ENCODE data around the gene ARRDC3. TPM values are rescaled to one million over a fixed set of nuclear protein-coding genes. Genes with fewer than 3 reads are reported as not detected.

The ARRDC3 gene
- total RNA-seq, 1 donor from 2014 or later, result 90.5 TPM

DNA sequence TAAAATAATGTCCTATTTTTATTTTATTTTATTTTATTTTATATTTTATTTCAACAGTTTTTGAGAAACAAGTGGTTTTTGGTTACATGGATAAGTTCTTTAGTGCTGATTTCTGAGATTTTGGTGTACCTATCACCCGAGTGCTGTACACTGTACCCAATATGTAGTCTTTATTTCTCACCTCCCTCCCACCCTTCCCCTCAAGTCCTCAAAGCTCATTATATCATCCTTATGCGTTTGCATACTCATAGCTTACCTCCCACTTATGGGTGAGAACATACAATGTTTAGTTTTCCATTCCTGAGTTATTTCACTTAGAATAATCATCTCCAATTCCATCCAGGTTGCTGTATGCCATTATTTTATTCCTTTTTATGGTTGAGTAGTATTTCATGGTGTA lies 63.5 kb downstream of the ARRDC3 start:
- intact Hi-C loops (cut with DNase I), result no loop called here
- Histone ChIP-seq H3K4me1 (peaks cover 4% of the 10 kb centered on the region), H3K9me3 (no peaks in the 10 kb centered on the region), H3K4me3 (no peak overlapping the region), H3K36me3 (no peaks in the 10 kb centered on the region), H3K27ac (no peak overlapping the region), H3K27me3 (ENCODE audit: low read depth) (no peaks in the 10 kb centered on the region)
- ATAC-seq, result no peak
- no peak for DNase-seq
- TF ChIP-seq, protein P1, sequence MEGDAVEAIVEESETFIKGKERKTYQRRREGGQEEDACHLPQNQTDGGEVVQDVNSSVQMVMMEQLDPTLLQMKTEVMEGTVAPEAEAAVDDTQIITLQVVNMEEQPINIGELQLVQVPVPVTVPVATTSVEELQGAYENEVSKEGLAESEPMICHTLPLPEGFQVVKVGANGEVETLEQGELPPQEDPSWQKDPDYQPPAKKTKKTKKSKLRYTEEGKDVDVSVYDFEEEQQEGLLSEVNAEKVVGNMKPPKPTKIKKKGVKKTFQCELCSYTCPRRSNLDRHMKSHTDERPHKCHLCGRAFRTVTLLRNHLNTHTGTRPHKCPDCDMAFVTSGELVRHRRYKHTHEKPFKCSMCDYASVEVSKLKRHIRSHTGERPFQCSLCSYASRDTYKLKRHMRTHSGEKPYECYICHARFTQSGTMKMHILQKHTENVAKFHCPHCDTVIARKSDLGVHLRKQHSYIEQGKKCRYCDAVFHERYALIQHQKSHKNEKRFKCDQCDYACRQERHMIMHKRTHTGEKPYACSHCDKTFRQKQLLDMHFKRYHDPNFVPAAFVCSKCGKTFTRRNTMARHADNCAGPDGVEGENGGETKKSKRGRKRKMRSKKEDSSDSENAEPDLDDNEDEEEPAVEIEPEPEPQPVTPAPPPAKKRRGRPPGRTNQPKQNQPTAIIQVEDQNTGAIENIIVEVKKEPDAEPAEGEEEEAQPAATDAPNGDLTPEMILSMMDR (IDR thresholded peaks at IDR 0.05), result no peak

DNA sequence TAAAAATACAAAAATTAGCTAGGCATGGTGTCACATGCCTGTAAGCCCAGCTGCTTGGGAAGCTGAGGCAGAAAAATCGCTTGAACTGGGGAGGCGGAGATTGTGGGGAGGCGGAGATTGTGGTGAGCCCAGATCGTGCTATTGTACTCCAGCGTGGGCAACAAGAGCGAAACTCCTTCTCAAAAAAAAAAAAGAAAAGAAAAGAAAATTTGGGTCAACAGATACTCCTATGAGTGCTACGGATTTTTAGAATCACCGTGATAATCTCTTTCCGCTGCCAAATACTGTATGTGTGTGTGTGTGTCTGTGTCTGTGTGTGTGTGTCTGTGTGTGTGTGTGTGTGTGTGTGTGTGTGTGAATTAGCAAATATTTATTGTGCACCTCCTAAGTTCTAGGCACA lies 64.4 kb downstream of the ARRDC3 start:
- H3K4me1 ChIP-seq, result peaks cover 14% of the 10 kb centered on the region
- H3K27ac ChIP-seq, result no peak overlapping the region
- H3K36me3 ChIP-seq, result no peaks in the 10 kb centered on the region
- TF ChIP-seq, protein P1 (IDR thresholded peaks at IDR 0.05), result no peak
- peak; percentile 14 for DNase-seq
- intact Hi-C loops (cut with DNase I), result no loop called here
- no peak overlapping the region for H3K4me3 ChIP-seq
- ATAC-seq, result no peak
- no peaks in the 10 kb centered on the region for H3K27me3 ChIP-seq (ENCODE audit: low read depth)
- H3K9me3 ChIP-seq, result no peaks in the 10 kb centered on the region
